Panc1 (cell line): ENCODE measurements around the gene MAML1.

ENCODE experiments used
- CTCF ChIP-seq: fragments of 450-650 bp; IDR thresholded peaks from 2 replicates; pipeline ENCODE4 v1.5.1; 2017; ENCODE audit warnings: mild to moderate bottlenecking
- POLR2AphosphoS5 ChIP-seq: IDR thresholded peaks from 2 replicates; pipeline ENCODE4 v1.6.1; 2012; ENCODE audit warnings: mild to moderate bottlenecking, low read depth, low read length, moderate library complexity
- REST ChIP-seq, 2 experiments: IDR thresholded peaks; 2 replicates each; pipeline ENCODE4 v1.6.1; 2011 to 2012; ENCODE audit warnings: low read depth in 2 of 2, control low read depth in 1 of 2, low read length in 1 of 2, mild to moderate bottlenecking in 1 of 2, moderate library complexity in 1 of 2; ENCODE audit not compliant: insufficient read depth in 1 of 2
- TCF7L2 ChIP-seq: IDR thresholded peaks from 2 replicates; pipeline ENCODE4 v1.6.1; 2011; ENCODE audit warnings: mild to moderate bottlenecking, low read depth, low read length, inconsistent platforms

- TF ChIP-seq REST (IDR thresholded peaks at IDR 0.05; ENCODE audit: insufficient read depth in 1 of 2, low read depth in 2 of 2, low read length in 1 of 2) (no peak), CTCF (no peak), POLR2AphosphoS5 (no peak), TCF7L2 (no peak)
Measured at GRCh38 chr5:179766021-179766725, 33.6 kb downstream of the MAML1 start.
